Measurements from ENCODE around the gene CACNB4. TPM values are rescaled to one million over a fixed set of nuclear protein-coding genes. Genes with fewer than 3 reads are reported as not detected.

CACNB4 gene
- total RNA-seq, 2 experiments from 2014 or later, result 0.34 to 0.41 TPM

DNA sequence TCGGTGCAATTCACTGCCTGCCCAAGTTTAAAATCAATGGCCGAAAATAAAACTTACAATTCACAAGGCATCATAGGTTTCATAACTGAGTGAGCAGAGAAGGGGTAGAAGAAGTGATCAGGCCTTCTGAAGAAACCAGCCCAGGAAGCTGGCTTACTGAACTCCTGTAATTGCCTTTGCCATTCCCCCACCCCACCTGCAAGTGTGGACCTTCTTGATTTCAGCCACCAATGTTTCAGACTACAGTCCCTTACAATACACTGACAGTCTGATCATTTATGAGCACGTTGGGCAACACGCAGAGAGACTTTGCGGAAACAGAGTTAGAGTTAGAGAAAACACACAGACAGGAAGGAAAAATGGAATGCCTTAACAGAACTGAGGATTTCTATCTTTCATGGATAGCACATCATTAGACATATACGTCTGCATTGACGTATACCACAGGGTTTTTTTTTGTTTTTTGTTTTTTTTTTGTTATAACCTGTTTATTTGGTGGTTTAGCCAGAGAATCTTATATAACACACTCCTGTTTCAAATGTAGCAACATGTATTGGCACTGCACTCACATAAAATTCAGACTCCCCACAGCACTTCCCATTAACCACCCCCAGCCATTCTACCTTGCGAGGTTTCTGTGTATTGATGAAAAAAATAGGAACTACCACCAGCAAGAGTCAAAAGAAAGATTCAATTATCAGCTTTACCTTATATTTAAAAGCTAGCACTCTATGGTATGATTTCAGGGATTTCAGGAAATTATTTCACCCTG is 126.4 kb downstream of the CACNB4 start:
- POLR2A ChIA-PET, result no interaction called here
- CTCF ChIA-PET, result interaction anchor here (2.7 kb wide), 1 partner anchor 53 kb away, joined by 10 read pairs; no protein-coding TSS in a partner anchor
- H3K36me3 Mint-ChIP-seq (ENCODE audit: low read depth), result no peaks in the 10 kb centered on the region
- intact Hi-C loops (cut with micrococcal nuclease), result no loop called here
- peaks cover 2% of the 10 kb centered on the region for H3K27me3 Mint-ChIP-seq
- H3K27ac Mint-ChIP-seq, result no peak overlapping the region
- H3K4me3 Mint-ChIP-seq, result no peak overlapping the region
- DNase-seq, result no peak
- H3K4me1 Mint-ChIP-seq (ENCODE audit: low read depth), result peaks cover 10% of the 10 kb centered on the region
- ATAC-seq, result no peak
- no peaks in the 10 kb centered on the region for H3K9me3 Mint-ChIP-seq
- TF ChIP-seq, protein P1, sequence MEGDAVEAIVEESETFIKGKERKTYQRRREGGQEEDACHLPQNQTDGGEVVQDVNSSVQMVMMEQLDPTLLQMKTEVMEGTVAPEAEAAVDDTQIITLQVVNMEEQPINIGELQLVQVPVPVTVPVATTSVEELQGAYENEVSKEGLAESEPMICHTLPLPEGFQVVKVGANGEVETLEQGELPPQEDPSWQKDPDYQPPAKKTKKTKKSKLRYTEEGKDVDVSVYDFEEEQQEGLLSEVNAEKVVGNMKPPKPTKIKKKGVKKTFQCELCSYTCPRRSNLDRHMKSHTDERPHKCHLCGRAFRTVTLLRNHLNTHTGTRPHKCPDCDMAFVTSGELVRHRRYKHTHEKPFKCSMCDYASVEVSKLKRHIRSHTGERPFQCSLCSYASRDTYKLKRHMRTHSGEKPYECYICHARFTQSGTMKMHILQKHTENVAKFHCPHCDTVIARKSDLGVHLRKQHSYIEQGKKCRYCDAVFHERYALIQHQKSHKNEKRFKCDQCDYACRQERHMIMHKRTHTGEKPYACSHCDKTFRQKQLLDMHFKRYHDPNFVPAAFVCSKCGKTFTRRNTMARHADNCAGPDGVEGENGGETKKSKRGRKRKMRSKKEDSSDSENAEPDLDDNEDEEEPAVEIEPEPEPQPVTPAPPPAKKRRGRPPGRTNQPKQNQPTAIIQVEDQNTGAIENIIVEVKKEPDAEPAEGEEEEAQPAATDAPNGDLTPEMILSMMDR (IDR thresholded peaks at IDR 0.05), result no peak

DNA sequence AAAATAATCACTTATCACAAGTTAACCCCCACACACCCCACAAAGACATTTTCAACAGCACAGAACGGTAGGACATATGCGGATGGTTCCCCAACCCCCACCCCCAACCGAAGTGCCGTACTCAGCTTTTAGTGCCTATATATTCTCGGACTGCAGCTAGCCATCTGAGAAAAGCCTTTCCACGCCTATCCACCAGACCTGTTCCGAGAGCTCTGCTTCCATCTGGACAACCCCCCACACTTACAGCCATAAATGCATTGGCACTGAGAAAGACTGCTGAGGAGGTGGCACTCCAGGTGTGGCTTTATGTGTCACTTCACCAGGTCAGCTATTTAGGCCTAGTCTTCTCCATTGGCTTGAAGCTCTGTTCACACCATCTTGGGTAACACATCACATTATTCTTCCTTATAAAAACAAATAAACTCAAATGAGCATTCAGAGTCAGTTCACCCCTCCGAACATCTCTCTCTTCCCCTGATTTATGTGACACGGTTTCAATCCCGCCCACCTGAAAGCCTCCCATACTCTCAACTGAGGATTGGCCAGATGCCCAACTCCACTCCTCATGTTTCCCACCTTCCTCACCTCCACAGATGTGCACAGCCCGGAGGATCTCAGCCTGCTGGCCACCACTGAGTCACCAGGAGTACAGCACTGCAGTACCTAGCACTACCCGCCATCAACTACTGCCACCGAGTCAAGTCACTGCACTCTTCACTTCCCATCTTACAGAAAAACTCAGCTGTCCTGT is 127.4 kb downstream of the CACNB4 start:
- CTCF ChIA-PET, result interaction anchor here (0.9 to 2.7 kb wide), 2 partner anchors 27 to 54 kb away, joined by 3 to 10 read pairs; no protein-coding TSS in a partner anchor
- intact Hi-C loops (cut with micrococcal nuclease), result no loop called here
- Mint-ChIP-seq H3K36me3 (ENCODE audit: low read depth) (no peaks in the 10 kb centered on the region), H3K9me3 (no peaks in the 10 kb centered on the region), H3K4me1 (ENCODE audit: low read depth) (peaks cover under 1% of the 10 kb centered on the region), H3K4me3 (no peak overlapping the region), H3K27ac (no peak overlapping the region), H3K27me3 (no peaks in the 10 kb centered on the region)
- ATAC-seq (no peak), DNase-seq (no peak)
- POLR2A ChIA-PET, result no interaction called here
- TF ChIP-seq, protein P1 (IDR thresholded peaks at IDR 0.05), result no peak

DNA sequence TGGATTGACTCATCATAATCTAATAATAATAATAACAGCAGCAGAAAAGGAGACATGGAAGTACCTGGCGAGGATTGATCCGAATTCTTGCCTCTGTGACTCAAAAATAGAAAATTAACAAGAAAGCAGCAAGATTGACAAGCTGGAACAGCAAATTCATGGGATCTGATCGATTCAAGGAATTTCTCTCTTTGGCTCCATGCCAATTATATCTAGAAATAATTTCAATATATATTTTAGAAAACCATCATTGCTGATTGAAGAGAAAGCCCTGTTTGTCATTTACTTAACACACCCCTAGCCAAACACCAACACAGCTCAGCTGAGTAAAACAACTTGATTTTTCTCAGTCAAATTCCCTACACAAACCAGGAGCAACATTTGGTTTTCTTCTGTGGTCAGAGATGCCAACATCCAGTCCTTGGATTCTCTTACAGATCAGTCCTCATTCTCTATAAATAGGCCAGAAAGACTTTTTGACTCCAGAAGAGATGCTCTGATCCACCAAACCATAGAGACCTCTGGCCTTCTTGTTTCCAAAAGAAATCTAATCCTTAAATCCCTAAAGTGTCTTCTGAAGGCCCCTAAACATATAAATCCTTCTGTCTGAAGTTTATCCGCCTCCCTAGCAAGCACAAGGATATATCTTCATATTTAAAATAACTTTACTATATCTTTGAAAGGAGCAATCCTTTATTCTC is 129.9 kb downstream of the CACNB4 start:
- Mint-ChIP-seq H3K36me3 (ENCODE audit: low read depth) (no peaks in the 10 kb centered on the region), H3K27me3 (no peaks in the 10 kb centered on the region), H3K4me1 (ENCODE audit: low read depth) (no peaks in the 10 kb centered on the region), H3K9me3 (no peaks in the 10 kb centered on the region), H3K4me3 (no peak overlapping the region), H3K27ac (no peak overlapping the region)
- ChIA-PET POLR2A (no interaction called here), CTCF (interaction anchor here (1.4 kb wide), 1 partner anchor 57 kb away, joined by 4 read pairs; no protein-coding TSS in a partner anchor)
- intact Hi-C loops (cut with micrococcal nuclease), result no loop called here
- TF ChIP-seq, protein P1 (IDR thresholded peaks at IDR 0.05), result no peak
- ATAC-seq, result no peak
- no peak for DNase-seq

DNA sequence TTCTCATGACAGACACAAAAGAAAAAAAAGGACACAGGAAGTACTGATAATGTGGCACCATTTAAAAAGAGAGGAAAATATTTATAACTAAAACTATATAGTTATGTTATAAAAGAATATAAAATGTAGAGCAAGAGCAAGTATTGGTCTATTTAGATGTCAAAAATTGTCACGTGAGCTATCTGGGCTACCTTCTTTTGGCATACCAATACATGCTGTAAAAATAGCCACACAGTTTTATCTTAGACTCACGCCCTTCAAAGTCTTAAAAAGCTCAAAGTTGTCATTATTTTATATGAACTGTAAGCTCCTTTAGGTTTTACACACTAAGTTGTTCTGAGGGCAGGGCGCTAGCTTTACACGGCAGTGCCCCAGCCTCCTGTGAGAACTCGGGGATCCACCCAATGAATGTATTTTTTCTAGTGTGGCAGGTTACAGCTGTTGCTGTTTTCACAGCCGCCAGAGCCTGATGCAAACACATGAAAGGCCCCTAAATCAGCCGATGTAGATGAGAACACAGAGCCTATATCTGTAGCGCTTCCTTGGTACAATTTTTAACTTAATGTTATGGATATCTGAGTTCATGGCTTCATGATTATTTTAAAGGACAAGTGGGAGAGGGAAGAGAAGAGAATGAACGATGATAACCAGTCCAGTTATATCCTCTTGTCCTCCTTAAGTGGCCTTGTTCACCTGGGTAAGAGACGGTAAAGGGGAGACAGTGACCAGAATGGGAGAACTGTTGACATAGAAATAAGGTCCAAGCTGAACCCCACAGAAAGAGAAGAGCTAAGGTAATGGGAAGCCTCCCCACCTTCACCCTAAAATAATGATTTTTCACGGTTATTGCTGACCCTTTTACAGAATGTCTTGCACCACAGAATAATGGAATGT is 130.8 kb downstream of the CACNB4 start:
- H3K36me3 Mint-ChIP-seq (ENCODE audit: low read depth), result no peaks in the 10 kb centered on the region
- POLR2A ChIA-PET, result no interaction called here
- no peak overlapping the region for H3K4me3 Mint-ChIP-seq
- no peak overlapping the region for H3K27ac Mint-ChIP-seq
- no peaks in the 10 kb centered on the region for H3K9me3 Mint-ChIP-seq
- DNase-seq, result no peak
- intact Hi-C loops (cut with micrococcal nuclease), result no loop called here
- H3K27me3 Mint-ChIP-seq, result no peaks in the 10 kb centered on the region
- TF ChIP-seq, protein P1 (IDR thresholded peaks at IDR 0.05), result no peak
- ATAC-seq, result no peak
- CTCF ChIA-PET, result interaction anchor here (1.1 to 1.2 kb wide), 2 partner anchors 31 to 58 kb away, joined by 3 to 4 read pairs; no protein-coding TSS in a partner anchor
- H3K4me1 Mint-ChIP-seq (ENCODE audit: low read depth), result no peaks in the 10 kb centered on the region
